SHP77 treated with DMSO at 0.1 percent for 48 hours (cell line): Measurements from ENCODE around the gene FGF3.

Experiments used
- DNase-seq: peaks from one replicate; lab custom pipeline; 2025; lab: John Stamatoyannopoulos, UW

The FGF3 gene

GRCh38 chr11:69818603-69819441 is at the start of gene FGF3:
FGF3 (minus strand) TSS chr11:69819416; CDS start chr11:69818933, 483 bp downstream.
- DNase-seq = no peak

- DNase-seq = no peak
These were observed 49.7 kb upstream of the FGF3 start for GRCh38 chr11:69868871-69869270.

- DNase-seq = no peak
These were observed 49.0 kb upstream of the FGF3 start for GRCh38 chr11:69868006-69868810.

- DNase-seq = peak; percentile 36
These were observed 48.1 kb upstream of the FGF3 start for GRCh38 chr11:69867076-69868005.

- DNase-seq = no peak
These were observed 47.4 kb upstream of the FGF3 start for GRCh38 chr11:69866648-69867047.

- DNase-seq = no peak
These were observed 46.5 kb upstream of the FGF3 start for GRCh38 chr11:69865707-69866106.

- no peak for DNase-seq
These were observed 45.8 kb upstream of the FGF3 start for GRCh38 chr11:69864686-69865661.

- no peak for DNase-seq
These were observed 44.5 kb upstream of the FGF3 start for GRCh38 chr11:69863544-69864200.

GRCh38 chr11:69862797-69863543 is 43.8 kb upstream of the FGF3 start:
- no peak for DNase-seq

GRCh38 chr11:69862331-69862771 is 43.1 kb upstream of the FGF3 start:
- no peak for DNase-seq

- DNase-seq = no peak
These were observed 42.7 kb upstream of the FGF3 start for GRCh38 chr11:69861901-69862300.

GRCh38 chr11:69860796-69861445 is 41.7 kb upstream of the FGF3 start:
- DNase-seq = no peak

- no peak for DNase-seq
These were observed 41.0 kb upstream of the FGF3 start for GRCh38 chr11:69860244-69860643.

- DNase-seq = no peak
These were observed 40.2 kb upstream of the FGF3 start for GRCh38 chr11:69859275-69859934.

- DNase-seq = no peak
These were observed 36.2 kb upstream of the FGF3 start for GRCh38 chr11:69855421-69855820.

- no peak for DNase-seq
These were observed 35.5 kb upstream of the FGF3 start for GRCh38 chr11:69854713-69855112.

GRCh38 chr11:69852056-69852455 is 32.8 kb upstream of the FGF3 start:
- no peak for DNase-seq

- no peak for DNase-seq
These were observed 29.0 kb upstream of the FGF3 start for GRCh38 chr11:69848201-69848600.
